HFFc6 (cell line): ENCODE results near the gene SPA17. TPM values are rescaled to one million over a fixed set of nuclear protein-coding genes. Genes with fewer than 3 reads are reported as not detected.

Experiments used
- DNase-seq: peaks from one replicate; pipeline ENCODE4 v3.0.0-alpha.2; 2018
- H3K27ac Mint-ChIP-seq: 2 replicates; pipeline ENCODE4 v1.8.0; 2020; ENCODE audit warnings: mild to moderate bottlenecking, mixed read lengths
- H3K27me3 Mint-ChIP-seq: 2 replicates; pipeline ENCODE4 v1.8.0; 2021; ENCODE audit warnings: mild to moderate bottlenecking, moderate library complexity, mixed read lengths; ENCODE audit not compliant: insufficient read depth
- H3K36me3 Mint-ChIP-seq: 2 replicates; pipeline ENCODE4 v1.8.0; 2021; ENCODE audit warnings: low read depth, mixed read lengths
- H3K4me1 Mint-ChIP-seq: 2 replicates; pipeline ENCODE4 v1.8.0; 2020; ENCODE audit warnings: low read depth, mixed read lengths
- H3K4me3 Mint-ChIP-seq: 2 replicates; pipeline ENCODE4 v1.8.0; 2020; ENCODE audit warnings: mild to moderate bottlenecking, moderate library complexity, mixed read lengths
- H3K9me3 Mint-ChIP-seq: 2 replicates; pipeline ENCODE4 v1.8.0; 2020; ENCODE audit warnings: mild to moderate bottlenecking, mixed read lengths
- CTCF ChIP-seq: fragments of 200-600 bp; sonication (generic); IDR thresholded peaks from 2 replicates; pipeline ENCODE4 v1.5.0; 2021; ENCODE audit warnings: antibody characterized with exemption, mild to moderate bottlenecking
- total RNA-seq, 6 experiments: library from RNA; stranded (reverse); fragmentation: NEBNext Ultra II Directional; extraction: Animal tissue kit (Norgen Biotek cat#: 25700); gene quantifications; 2 replicates in 1 of 6; 3 replicates in 5 of 6; pipeline ENCODE4 v1.2.3, GENCODE V29; 2021

SPA17 gene
- total RNA-seq, 6 experiments from 2014 or later: 5.0 to 10.2 (median 9.1) TPM

GRCh38 chr11:124662106-124662505, 11.6 kb upstream of the SPA17 start:
- TF ChIP-seq CTCF: no peak
- Mint-ChIP-seq H3K27ac (no peak overlapping the region), H3K4me3 (no peak overlapping the region), H3K4me1 (no peaks in the 10 kb centered on the region), H3K27me3 (peaks cover 1% of the 10 kb centered on the region), H3K9me3 (no peaks in the 10 kb centered on the region), H3K36me3 (no peaks in the 10 kb centered on the region)
- no peak for DNase-seq

GRCh38 chr11:124663861-124664260, 9.8 kb upstream of the SPA17 start:
- no peaks in the 10 kb centered on the region for H3K9me3 Mint-ChIP-seq
- H3K4me1 Mint-ChIP-seq: no peaks in the 10 kb centered on the region
- no peak overlapping the region for H3K27ac Mint-ChIP-seq
- H3K36me3 Mint-ChIP-seq: no peaks in the 10 kb centered on the region
- no peak for DNase-seq
- no peak for TF ChIP-seq CTCF
- H3K4me3 Mint-ChIP-seq: no peak overlapping the region
- H3K27me3 Mint-ChIP-seq: peaks cover 1% of the 10 kb centered on the region

GRCh38 chr11:124667601-124668000, 6.1 kb upstream of the SPA17 start:
- H3K4me3 Mint-ChIP-seq: no peak overlapping the region
- no peaks in the 10 kb centered on the region; the same call in 1 of the 2 replicates for H3K27me3 Mint-ChIP-seq
- H3K36me3 Mint-ChIP-seq: no peaks in the 10 kb centered on the region
- H3K9me3 Mint-ChIP-seq: no peaks in the 10 kb centered on the region
- no peak overlapping the region for H3K27ac Mint-ChIP-seq
- no peak for DNase-seq
- TF ChIP-seq CTCF: no peak
- H3K4me1 Mint-ChIP-seq: peaks cover 6% of the 10 kb centered on the region

GRCh38 chr11:124669193-124669592, 4.5 kb upstream of the SPA17 start:
- H3K27ac Mint-ChIP-seq: no peak overlapping the region
- DNase-seq: peak; percentile 25
- no peak overlapping the region for H3K4me3 Mint-ChIP-seq
- H3K9me3 Mint-ChIP-seq: no peaks in the 10 kb centered on the region
- H3K27me3 Mint-ChIP-seq: peaks cover 4% of the 10 kb centered on the region; the same call in 1 of the 2 replicates
- TF ChIP-seq CTCF: peak; percentile 89
- peaks cover 14% of the 10 kb centered on the region for H3K4me1 Mint-ChIP-seq
- no peaks in the 10 kb centered on the region; the same call in 1 of the 2 replicates for H3K36me3 Mint-ChIP-seq

GRCh38 chr11:124670732-124671131, 3.0 kb upstream of the SPA17 start:
- Mint-ChIP-seq H3K4me1 (peaks cover 25% of the 10 kb centered on the region), H3K27ac (no peak overlapping the region), H3K4me3 (no peak overlapping the region), H3K27me3 (peaks cover 4% of the 10 kb centered on the region; the same call in 1 of the 2 replicates), H3K36me3 (no peaks in the 10 kb centered on the region; the same call in 1 of the 2 replicates), H3K9me3 (no peaks in the 10 kb centered on the region)
- no peak for DNase-seq
- no peak for TF ChIP-seq CTCF
